Parathyroid adenoma (tissue), 2 donors: ENCODE data around the gene GRID1.
"Not testable (repeated sequence)": the region's sequence is repeated elsewhere in the genome, so short reads cannot be mapped to it uniquely, and the experiment has no call there.

Experiments used
- H2AFZ ChIP-seq: fragments of 300-600 bp; sonication (generic); one replicate; pipeline ENCODE4 v1.7.0; 2017; ENCODE audit warnings: antibody characterized with exemption, mild to moderate bottlenecking
- H3K27ac ChIP-seq: fragments of 300-600 bp; sonication (generic); one replicate; pipeline ENCODE4 v1.7.0; 2017
- H3K27me3 ChIP-seq: fragments of 300-600 bp; sonication (generic); one replicate; pipeline ENCODE4 v1.7.0; 2017; ENCODE audit warnings: low read length; ENCODE audit not compliant: control insufficient read depth, insufficient read depth
- H3K36me3 ChIP-seq: fragments of 300-600 bp; sonication (generic); one replicate; pipeline ENCODE4 v1.7.0; 2017; ENCODE audit warnings: low read length; ENCODE audit not compliant: control insufficient read depth, insufficient read depth
- H3K4me1 ChIP-seq: fragments of 300-600 bp; sonication (generic); one replicate; pipeline ENCODE4 v1.7.0; 2017; ENCODE audit warnings: control low read depth
- H3K4me2 ChIP-seq: fragments of 300-600 bp; sonication (generic); one replicate; pipeline ENCODE4 v1.7.0; 2017; ENCODE audit warnings: low read length
- H3K4me3 ChIP-seq: fragments of 300-600 bp; sonication (generic); one replicate; pipeline ENCODE4 v1.7.0; 2017; ENCODE audit warnings: low read depth, low read length
- H3K79me2 ChIP-seq: fragments of 300-600 bp; sonication (generic); one replicate; pipeline ENCODE4 v1.7.0; 2017; ENCODE audit warnings: control low read depth
- H3K9ac ChIP-seq: fragments of 300-600 bp; sonication (generic); one replicate; pipeline ENCODE4 v1.7.0; 2017; ENCODE audit warnings: mild to moderate bottlenecking
- H3K9me3 ChIP-seq: fragments of 300-600 bp; sonication (generic); one replicate; pipeline ENCODE4 v1.7.0; 2017; ENCODE audit warnings: low read length; ENCODE audit not compliant: control insufficient read depth
- CTCF ChIP-seq: fragments of 300-600 bp; sonication (generic); IDR thresholded peaks from one replicate; pipeline ENCODE4 v1.7.0; 2017; ENCODE audit warnings: antibody characterized with exemption, mild to moderate bottlenecking
- donor health status: primary hyperparathyroidism.

The GRID1 gene

GRCh38 chr10:86390337-86391120, 23.9 kb upstream of the GRID1 start:
- no peak overlapping the region for H2AFZ ChIP-seq
- no peak overlapping the region for H3K9ac ChIP-seq
- H3K27me3 ChIP-seq = no peaks in the 10 kb centered on the region
- H3K4me2 ChIP-seq = no peak overlapping the region
- no peak overlapping the region for H3K4me3 ChIP-seq
- H3K9me3 ChIP-seq = no peaks in the 10 kb centered on the region
- no peaks in the 10 kb centered on the region for H3K36me3 ChIP-seq
- H3K4me1 ChIP-seq = peaks cover 4% of the 10 kb centered on the region
- no peaks in the 10 kb centered on the region for H3K79me2 ChIP-seq
- no peak for TF ChIP-seq CTCF
- no peak overlapping the region for H3K27ac ChIP-seq

GRCh38 chr10:86389441-86390193, 23.0 kb upstream of the GRID1 start:
- no peak overlapping the region for H3K9ac ChIP-seq
- H3K27me3 ChIP-seq = no peaks in the 10 kb centered on the region
- H2AFZ ChIP-seq = peak overlapping the region; percentile 70
- H3K27ac ChIP-seq = no peak overlapping the region
- no peaks in the 10 kb centered on the region for H3K9me3 ChIP-seq
- H3K4me2 ChIP-seq = peak overlapping the region; percentile 17
- no peaks in the 10 kb centered on the region for H3K79me2 ChIP-seq
- peaks cover 4% of the 10 kb centered on the region for H3K4me1 ChIP-seq
- no peak overlapping the region for H3K4me3 ChIP-seq
- H3K36me3 ChIP-seq = no peaks in the 10 kb centered on the region
- TF ChIP-seq CTCF = no peak

GRCh38 chr10:86389109-86389440, 22.5 kb upstream of the GRID1 start:
- H3K4me1 ChIP-seq, H3K27ac ChIP-seq, H3K36me3 ChIP-seq, H3K9me3 ChIP-seq, H3K4me3 ChIP-seq, H3K9ac ChIP-seq, H3K4me2 ChIP-seq, H3K79me2 ChIP-seq, H3K27me3 ChIP-seq: not testable (repeated sequence)
- H2AFZ ChIP-seq = peak overlapping the region; percentile 70

GRCh38 chr10:86388119-86388704, 21.6 kb upstream of the GRID1 start:
- Histone ChIP-seq H3K9me3 (no peaks in the 10 kb centered on the region), H3K4me3 (no peak overlapping the region), H3K4me2 (no peak overlapping the region), H2AFZ (peak overlapping the region; percentile 17), H3K27me3 (no peaks in the 10 kb centered on the region), H3K36me3 (no peaks in the 10 kb centered on the region), H3K4me1 (peaks cover 4% of the 10 kb centered on the region), H3K79me2 (no peaks in the 10 kb centered on the region), H3K9ac (no peak overlapping the region), H3K27ac (no peak overlapping the region)
- TF ChIP-seq CTCF = no peak

- TF ChIP-seq CTCF = no peak
- no peaks in the 10 kb centered on the region for H3K9me3 ChIP-seq
- H2AFZ ChIP-seq = no peak overlapping the region
- H3K27me3 ChIP-seq = no peaks in the 10 kb centered on the region
- peaks cover 4% of the 10 kb centered on the region for H3K4me1 ChIP-seq
- no peaks in the 10 kb centered on the region for H3K36me3 ChIP-seq
- no peak overlapping the region for H3K4me3 ChIP-seq
- no peak overlapping the region for H3K9ac ChIP-seq
- no peaks in the 10 kb centered on the region for H3K79me2 ChIP-seq
- no peak overlapping the region for H3K4me2 ChIP-seq
- H3K27ac ChIP-seq = no peak overlapping the region
These were observed 20.7 kb upstream of the GRID1 start for GRCh38 chr10:86387178-86387794.
